GM10847 (cell line): Measurements from ENCODE around the gene PDE6D.

Experiments
- POLR2A ChIP-seq: IDR thresholded peaks from 2 replicates; pipeline ENCODE4 v1.6.1; 2011; ENCODE audit not compliant: insufficient read length; ENCODE audit errors: extremely low read depth

Gene PDE6D

DNA sequence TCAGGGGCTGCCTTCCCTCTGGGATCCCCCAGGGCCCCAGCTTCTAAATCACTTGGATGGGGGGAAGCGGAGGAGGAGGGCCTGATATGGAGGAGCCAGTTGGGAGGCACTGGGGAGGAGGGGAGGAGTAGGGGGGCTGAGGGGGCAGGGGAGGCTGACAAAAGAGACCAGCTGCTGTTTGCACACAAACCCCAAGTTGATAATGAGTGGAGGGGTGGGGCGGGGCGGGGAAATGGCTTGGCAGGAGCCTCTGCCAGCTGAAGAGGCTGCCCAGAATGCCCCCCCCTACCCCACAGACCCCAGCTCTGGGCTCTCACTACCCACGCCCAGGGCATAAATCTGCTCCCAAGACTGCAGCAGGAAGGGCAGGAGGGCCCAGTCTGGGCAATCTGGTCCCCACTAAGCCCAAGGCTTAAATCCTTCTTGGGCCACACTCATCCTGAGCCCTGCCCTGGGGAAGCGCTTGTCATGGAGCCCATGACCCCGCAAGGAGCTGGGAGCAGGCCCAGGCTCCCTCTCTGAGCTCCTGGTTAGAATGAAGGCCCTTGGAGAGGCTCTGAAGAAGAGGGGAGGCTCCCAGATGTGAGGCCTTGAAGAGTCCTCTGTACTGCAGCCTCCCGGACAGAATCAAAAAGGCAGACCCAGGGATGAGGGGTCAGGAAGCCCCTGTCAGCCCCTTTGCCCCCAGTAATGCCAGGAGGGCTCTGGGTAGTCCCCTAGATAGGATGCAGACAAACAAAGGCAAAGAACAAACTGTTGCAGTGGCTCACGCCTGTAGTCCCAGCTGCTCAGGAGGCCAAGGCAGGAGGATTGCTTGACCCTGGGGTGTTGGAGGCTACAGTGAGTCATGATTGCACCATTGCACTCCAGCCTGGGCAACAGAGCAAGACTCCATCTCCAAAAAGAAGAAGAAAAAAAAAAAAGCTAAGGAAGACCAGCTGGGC lies 97.5 kb downstream of the PDE6D start:
- TF ChIP-seq POLR2A: no peak

DNA sequence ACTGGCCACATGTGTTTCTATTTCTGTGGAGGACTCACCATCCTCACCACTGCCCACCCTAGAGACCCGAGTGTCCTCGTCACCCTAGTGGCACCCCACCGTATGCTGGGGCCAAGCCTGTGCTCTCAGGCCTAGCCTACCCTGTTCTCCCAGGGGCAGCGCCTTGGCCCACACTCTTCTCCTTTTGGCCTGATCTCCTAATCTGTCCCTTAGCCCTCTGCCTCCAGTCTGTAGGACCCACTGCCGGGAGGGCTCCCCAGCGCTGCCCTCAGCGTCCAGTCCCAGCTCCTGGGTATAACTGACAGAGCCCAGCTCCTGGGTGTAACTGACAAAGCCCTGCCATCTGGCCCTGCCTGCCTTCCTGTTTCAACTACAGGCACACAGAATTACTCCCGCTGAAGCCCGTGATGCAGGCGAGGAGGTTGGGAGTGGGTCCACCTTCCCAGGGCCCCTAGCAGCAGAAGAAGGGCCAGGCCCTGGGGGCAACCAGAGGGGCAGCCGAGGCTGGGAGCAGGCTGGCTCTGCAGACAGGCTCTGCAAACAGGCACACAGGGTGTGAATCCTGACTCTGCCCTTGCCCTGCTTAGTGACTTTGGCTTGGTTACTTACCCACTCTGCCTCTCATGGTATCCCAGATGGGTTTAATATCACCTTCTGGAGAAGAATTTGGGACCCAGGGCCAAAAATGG lies 98.3 kb downstream of the PDE6D start:
- TF ChIP-seq POLR2A: no peak
